Measurements from ENCODE around the gene ICAM2.

- TF ChIP-seq LEF1 (IDR thresholded peaks at IDR 0.05; ENCODE audit: borderline replicate concordance) (no peak), FOXM1 (IDR thresholded peaks at IDR 0.05; ENCODE audit: borderline replicate concordance) (no peak), BHLHE40 (IDR thresholded peaks at IDR 0.05; ENCODE audit: borderline replicate concordance) (no peak), HDGF (IDR thresholded peaks at IDR 0.05; ENCODE audit: borderline replicate concordance) (no peak), TARDBP (IDR thresholded peaks at IDR 0.05) (no peak), SUZ12 (IDR thresholded peaks at IDR 0.05) (no peak), ARNT (IDR thresholded peaks at IDR 0.05) (no peak), FOXA1 (IDR thresholded peaks at IDR 0.05) (no peak), CTBP1 (IDR thresholded peaks at IDR 0.05; ENCODE audit: borderline replicate concordance) (no peak), NFRKB (IDR thresholded peaks at IDR 0.05) (no peak), FOXK2 (IDR thresholded peaks at IDR 0.05) (no peak)
Observed at GRCh38 chr17:63983320-63983719, 37.1 kb downstream of the ICAM2 start.

Measured in HEK293T (cell line).